ENCODE results near the gene CDH4. TPM values are rescaled to one million over a fixed set of nuclear protein-coding genes. Genes with fewer than 3 reads are reported as not detected.

Gene CDH4
- total RNA-seq, 4 donors from 2014 or later = under 0.01 to 0.56 (median 0.19) TPM; not detected in 1

- ATAC-seq (ENCODE audit: low FRiP score) (no peak), DNase-seq (ENCODE audit: low spot score) (no peak)
- no peak for TF ChIP-seq CTCF (IDR thresholded peaks at IDR 0.05)
Measured at GRCh38 chr20:61860260-61860987, 608.4 kb downstream of the CDH4 start.

GRCh38 chr20:61861054-61861841, 609.2 kb downstream of the CDH4 start:
- TF ChIP-seq CTCF (IDR thresholded peaks at IDR 0.05) = no peak

GRCh38 chr20:61861858-61862257, 609.8 kb downstream of the CDH4 start:
- DNase-seq (ENCODE audit: low spot score) = no peak
- ATAC-seq (ENCODE audit: low FRiP score) = no peak
- TF ChIP-seq CTCF (IDR thresholded peaks at IDR 0.05) = no peak

More at GRCh38 chr20:61861054-61861841, 609.2 kb downstream of the CDH4 start:
- DNase-seq (ENCODE audit: low spot score) (no peak), ATAC-seq (ENCODE audit: low FRiP score) (no peak)

- TF ChIP-seq CTCF (IDR thresholded peaks at IDR 0.05) = no peak
- ATAC-seq (ENCODE audit: low FRiP score) = no peak
- no peak for DNase-seq (ENCODE audit: low spot score)
Measured at GRCh38 chr20:61862881-61863280, 610.8 kb downstream of the CDH4 start.

- ATAC-seq (ENCODE audit: low FRiP score) (no peak), DNase-seq (ENCODE audit: low spot score) (no peak)
- TF ChIP-seq CTCF (IDR thresholded peaks at IDR 0.05) = no peak
Measured at GRCh38 chr20:61864481-61864880, 612.4 kb downstream of the CDH4 start.

- TF ChIP-seq CTCF (IDR thresholded peaks at IDR 0.05) = no peak
- DNase-seq (ENCODE audit: low spot score) (no peak), ATAC-seq (ENCODE audit: low FRiP score) (no peak)
Measured at GRCh38 chr20:61865353-61865752, 613.3 kb downstream of the CDH4 start.
